ENCODE measurements around the gene HIPK4. TPM values are rescaled to one million over a fixed set of nuclear protein-coding genes. Genes with fewer than 3 reads are reported as not detected.

Gene HIPK4
- total and polyA plus RNA-seq, 2 of the 8 experiments (the other 6 are each of a cell fraction or from before 2014, with no cell fraction given): 0.15 to 0.57 TPM

DNA sequence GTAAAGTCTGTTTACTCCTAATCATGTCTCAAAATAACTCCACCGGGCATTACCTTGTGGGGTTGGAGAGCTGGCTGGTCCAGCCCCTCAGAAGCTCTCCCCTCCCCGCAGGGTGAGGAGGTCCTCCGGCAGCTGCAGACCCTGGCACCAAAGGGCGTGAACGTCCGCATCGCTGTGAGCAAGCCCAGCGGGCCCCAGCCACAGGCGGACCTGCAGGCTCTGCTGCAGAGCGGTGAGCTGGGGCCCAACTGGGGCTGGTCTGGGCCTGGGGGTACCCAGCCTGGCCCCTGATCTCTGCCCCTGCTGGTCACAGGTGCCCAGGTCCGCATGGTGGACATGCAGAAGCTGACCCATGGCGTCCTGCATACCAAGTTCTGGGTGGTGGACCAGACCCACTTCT lies 20.2 kb downstream of the HIPK4 start:
- 87% methylated on average over 12 of the region's 12 CpGs; no CpG with 5 or more reads in 1 of the 2 experiments for WGBS, 2 experiments (ENCODE audit: extremely low coverage in 1 of 2, insufficient coverage in 1 of 2, insufficient read length in 1 of 2, insufficient replicate concordance in 2 of 2, low coverage in 1 of 2, low lambda C conversion rate in 2 of 2, missing lambda C conversion rate in 1 of 2)
- H3K36me3 ChIP-seq (ENCODE audit: control insufficient read depth in 2 of 4, insufficient read depth in 4 of 4, low read length in 3 of 4): peaks cover 10 to 55% (median 18%) of the 10 kb centered on the region in 4 experiments; a peak in 7 of 8 replicates

More for the DNA sequence above, 20.2 kb downstream of the HIPK4 start:
- H3K4me1 ChIP-seq (replicated peaks in 1 of 4; ENCODE audit: control insufficient read depth in 3 of 4, insufficient read depth in 4 of 4, low read length in 3 of 4): peaks cover 0 to 16% (median 10%) of the 10 kb centered on the region in 4 experiments; a peak in 6 of 7 replicates
- no peak overlapping the region for H4K5ac ChIP-seq (ENCODE audit: insufficient read length, low read depth, low read length)
- no peak overlapping the region for H2AK5ac ChIP-seq (ENCODE audit: low read depth, low read length)
- peaks cover 2% of the 10 kb centered on the region for H3K23me2 ChIP-seq (ENCODE audit: low read depth, low read length)
- H3K4me2 ChIP-seq (ENCODE audit: insufficient read depth in 1 of 2, low read depth in 2 of 2, low read length in 2 of 2): no peak overlapping the region
- H3K14ac ChIP-seq (ENCODE audit: insufficient read length): no peak overlapping the region
- DNase-seq (ENCODE audit: low read depth in 1 of 2, low spot score in 2 of 2) (no peak), FAIRE-seq (no peak)
- POLR2A ChIA-PET (ENCODE audit: partially characterized antibody): interaction anchor here (1.2 to 3.2 kb wide), 3 partner anchors 11 to 20 kb away, joined by 3 to 25 read pairs (median 6); partner anchors contain the start of gene HIPK4
- H3K9ac ChIP-seq (replicated peaks in 1 of 4; ENCODE audit: extremely low read depth in 1 of 4, low read depth in 3 of 4, low read length in 3 of 4): no peak overlapping the region
- H2AFZ ChIP-seq (ENCODE audit: low read length): no peak overlapping the region
- H3K79me1 ChIP-seq (ENCODE audit: low read depth, low read length): no peaks in the 10 kb centered on the region
- H4K20me1 ChIP-seq (replicated peaks in 1 of 2; ENCODE audit: control insufficient read depth in 1 of 2, insufficient read depth in 2 of 2, low read length in 2 of 2): peaks cover 0 to 4% of the 10 kb centered on the region in 2 experiments
- H3K79me2 ChIP-seq (ENCODE audit: control insufficient read depth in 1 of 2, insufficient read depth in 2 of 2, low read length in 2 of 2): no peaks in the 10 kb centered on the region
- no peaks in the 10 kb centered on the region for H3K9me3 ChIP-seq (ENCODE audit: insufficient read depth in 2 of 2, low read depth in 1 of 2, low read length in 1 of 2)
- H4K8ac ChIP-seq (ENCODE audit: extremely low read depth, insufficient read depth, low read length): no peak overlapping the region
- no peak overlapping the region for H2BK5ac ChIP-seq (ENCODE audit: low read depth, low read length)
- H3K27ac ChIP-seq (ENCODE audit: low read depth, low read length): no peak overlapping the region
- H3K4ac ChIP-seq (replicated peaks; ENCODE audit: insufficient read length, low read depth, low read length): no peak overlapping the region
- no peak overlapping the region for H4K91ac ChIP-seq (replicated peaks; ENCODE audit: insufficient read length, low read length)
- no peak overlapping the region for H2BK12ac ChIP-seq (ENCODE audit: low read depth, low read length)
- no peaks in the 10 kb centered on the region for H3K27me3 ChIP-seq (replicated peaks in 1 of 4; ENCODE audit: control insufficient read depth in 3 of 4, extremely low read depth in 1 of 4, insufficient read depth in 3 of 4, low read length in 3 of 4)
- H3K56ac ChIP-seq (replicated peaks; ENCODE audit: insufficient read length, low read depth, low read length): no peak overlapping the region
- H2BK20ac ChIP-seq (ENCODE audit: low read length): no peak overlapping the region
- H2BK120ac ChIP-seq (replicated peaks; ENCODE audit: low read depth, low read length): no peak overlapping the region
- CTCF ChIA-PET (ENCODE audit: partially characterized antibody): interaction anchor here (1.6 to 3.0 kb wide), 2 partner anchors 11 to 34 kb away, joined by 3 to 16 read pairs; no protein-coding TSS in a partner anchor
- H3K23ac ChIP-seq (ENCODE audit: insufficient read length): no peak overlapping the region
- no peak overlapping the region for H3K4me3 ChIP-seq (ENCODE audit: extremely low read depth in 1 of 4, insufficient read depth in 2 of 4, low read depth in 3 of 4, low read length in 4 of 4)
- no peak overlapping the region for H3K18ac ChIP-seq (ENCODE audit: extremely low read depth, low read length)
- TF ChIP-seq RNF2 (IDR thresholded peaks at IDR 0.05; ENCODE audit: borderline replicate concordance, low read depth, low read length, missing control alignments, poor library complexity, severe bottlenecking) (no peak), SP2 (IDR thresholded peaks at IDR 0.05; ENCODE audit: low read length) (no peak), CHD1 (IDR thresholded peaks at IDR 0.05; ENCODE audit: low read depth, low read length) (no peak), PHF8 (conservative IDR thresholded peaks at IDR 0.05; ENCODE audit: low read depth, low read length) (no peak)
- TF ChIP-seq, protein P1, sequence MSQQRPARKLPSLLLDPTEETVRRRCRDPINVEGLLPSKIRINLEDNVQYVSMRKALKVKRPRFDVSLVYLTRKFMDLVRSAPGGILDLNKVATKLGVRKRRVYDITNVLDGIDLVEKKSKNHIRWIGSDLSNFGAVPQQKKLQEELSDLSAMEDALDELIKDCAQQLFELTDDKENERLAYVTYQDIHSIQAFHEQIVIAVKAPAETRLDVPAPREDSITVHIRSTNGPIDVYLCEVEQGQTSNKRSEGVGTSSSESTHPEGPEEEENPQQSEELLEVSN (IDR thresholded peaks at IDR 0.05): no peak
- TF ChIP-seq, protein P2, sequence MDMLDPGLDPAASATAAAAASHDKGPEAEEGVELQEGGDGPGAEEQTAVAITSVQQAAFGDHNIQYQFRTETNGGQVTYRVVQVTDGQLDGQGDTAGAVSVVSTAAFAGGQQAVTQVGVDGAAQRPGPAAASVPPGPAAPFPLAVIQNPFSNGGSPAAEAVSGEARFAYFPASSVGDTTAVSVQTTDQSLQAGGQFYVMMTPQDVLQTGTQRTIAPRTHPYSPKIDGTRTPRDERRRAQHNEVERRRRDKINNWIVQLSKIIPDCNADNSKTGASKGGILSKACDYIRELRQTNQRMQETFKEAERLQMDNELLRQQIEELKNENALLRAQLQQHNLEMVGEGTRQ (IDR thresholded peaks at IDR 0.05; ENCODE audit: low read length): no peak
- H2BK15ac ChIP-seq (ENCODE audit: low read length): no peak overlapping the region

Measured in H1 (cell line).